GM11168 (cell line): Measurements from ENCODE around the gene BORCS8.
"Not testable (repeated sequence)": the region's sequence is repeated elsewhere in the genome, so short reads cannot be mapped to it uniquely, and the experiment has no call there.

ENCODE experiments used
- in situ Hi-C: fragments of 300-500 bp; cut with MboI; formaldehyde crosslinking; loops from one replicate; pipeline ENCODE4 v1.12.0; 2022; ENCODE audit warnings: low sequenced_read_pairs; ENCODE audit not compliant: unreplicated experiment

BORCS8 gene

GRCh38 chr19:19192078-19192882, at the start of gene BORCS8, which contains the start of gene RFXANK:
BORCS8 (minus strand) TSS chr19:19192152; CDS start chr19:19192117, 35 bp downstream.
RFXANK (plus strand) TSS chr19:19192258; CDS start chr19:19193947, 1,689 bp downstream.
- in situ Hi-C loops, result no loop called here

- in situ Hi-C loops, result no loop called here
Observed at GRCh38 chr19:19240476-19240875, 48.5 kb upstream of the BORCS8 start.

GRCh38 chr19:19239675-19240074, 47.7 kb upstream of the BORCS8 start:
- in situ Hi-C loops, result no loop called here

- in situ Hi-C loops, result no loop called here
Observed at GRCh38 chr19:19238126-19238894, 46.4 kb upstream of the BORCS8 start.

GRCh38 chr19:19236173-19236572, 44.2 kb upstream of the BORCS8 start:
- in situ Hi-C loops, result no loop called here

GRCh38 chr19:19234220-19234816, 42.4 kb upstream of the BORCS8 start:
- in situ Hi-C loops, result no loop called here

- in situ Hi-C loops, result no loop called here
Observed at GRCh38 chr19:19232261-19232721, 40.3 kb upstream of the BORCS8 start.

GRCh38 chr19:19230999-19231398, 39.0 kb upstream of the BORCS8 start:
- in situ Hi-C loops, result no loop called here

- in situ Hi-C loops, result no loop called here
Observed at GRCh38 chr19:19229701-19230100, 37.7 kb upstream of the BORCS8 start.

GRCh38 chr19:19227217-19227616, 35.3 kb upstream of the BORCS8 start:
- in situ Hi-C loops, result no loop called here

- in situ Hi-C loops, result no loop called here
Observed at GRCh38 chr19:19226663-19227062, 34.7 kb upstream of the BORCS8 start.

GRCh38 chr19:19226204-19226603, 34.3 kb upstream of the BORCS8 start:
- in situ Hi-C loops, result no loop called here

GRCh38 chr19:19224852-19225494, 33.0 kb upstream of the BORCS8 start:
- in situ Hi-C loops, result no loop called here

- in situ Hi-C loops, result no loop called here
Observed at GRCh38 chr19:19224150-19224851, 32.3 kb upstream of the BORCS8 start.

GRCh38 chr19:19223636-19224035, 31.7 kb upstream of the BORCS8 start:
- in situ Hi-C loops, result no loop called here

GRCh38 chr19:19223060-19223459, 31.1 kb upstream of the BORCS8 start:
- in situ Hi-C loops, result no loop called here

GRCh38 chr19:19221000-19221399, 29.0 kb upstream of the BORCS8 start:
- in situ Hi-C loops, result not testable (repeated sequence)

- in situ Hi-C loops, result no loop called here
Observed at GRCh38 chr19:19218911-19219310, 27.0 kb upstream of the BORCS8 start.

GRCh38 chr19:19217099-19217498, 25.1 kb upstream of the BORCS8 start:
- in situ Hi-C loops, result no loop called here

- in situ Hi-C loops, result no loop called here
Observed at GRCh38 chr19:19215792-19216191, 23.8 kb upstream of the BORCS8 start.
